M059J (cell line): Measurements from ENCODE around the gene TRABD. TPM values are rescaled to one million over a fixed set of nuclear protein-coding genes. Genes with fewer than 3 reads are reported as not detected.
A peak's percentile ranks its signal among the peaks of the same experiment; 100 is the strongest.

ENCODE experiments used
- DNase-seq: peaks from one replicate; pipeline ENCODE4 v3.0.0-alpha.2; 2012; ENCODE audit warnings: low read depth
- total RNA-seq: library from RNA; depleted of rRNA; stranded (reverse); fragments of >200 nt; shearing (Covaris generic); gene quantifications from 2 replicates; pipeline ENCODE4 v1.2.3, GENCODE V29; 2014; rRNA removed

TRABD gene
- total RNA-seq, 1 experiment from 2014 or later: 15.1 TPM

DNA sequence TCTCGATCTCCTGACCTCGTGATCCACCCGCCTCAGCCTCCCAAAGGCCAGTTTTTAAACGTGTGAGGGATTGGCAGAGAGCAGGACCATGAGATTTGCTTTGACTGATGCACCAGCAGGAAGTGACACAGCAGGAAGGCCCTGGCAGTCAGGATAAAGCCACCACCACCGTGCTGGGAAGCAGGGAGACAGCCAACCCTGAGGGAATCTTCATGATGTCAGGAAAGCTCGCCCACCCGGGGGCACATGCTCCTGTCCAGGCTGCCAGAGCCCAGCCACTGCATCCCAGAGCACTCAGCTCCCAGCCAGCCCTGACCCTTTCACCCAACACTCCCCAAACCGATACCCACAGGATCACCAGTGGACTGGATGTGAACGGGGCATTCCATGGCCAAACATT is 53.0 kb downstream of the TRABD start:
- no peak for DNase-seq

DNA sequence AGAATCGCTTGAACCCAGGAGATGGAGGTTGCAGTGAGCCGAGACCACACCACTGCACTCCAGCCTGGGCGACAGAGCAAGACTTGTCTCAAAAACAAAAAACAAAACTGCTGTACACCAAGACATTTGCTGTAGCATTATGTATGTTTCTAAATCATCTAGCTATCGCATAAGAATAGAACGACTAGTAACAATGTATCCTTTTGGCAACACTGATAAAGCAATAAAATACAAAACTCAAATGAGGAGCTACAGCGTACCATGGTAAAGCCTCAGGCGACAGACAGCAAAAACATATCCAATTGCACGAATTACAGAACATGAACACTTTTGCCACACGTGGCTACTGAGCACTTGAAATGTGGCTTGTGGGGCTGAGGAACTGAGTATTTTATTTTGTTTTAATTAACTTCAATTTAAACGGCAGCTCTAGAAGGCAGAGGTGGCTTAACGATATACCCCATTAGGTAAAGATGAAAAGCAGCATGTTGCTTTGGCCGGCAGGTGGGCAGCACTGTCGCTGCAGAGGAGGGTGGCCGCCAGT is 56.8 kb downstream of the TRABD start:
- no peak for DNase-seq

DNA sequence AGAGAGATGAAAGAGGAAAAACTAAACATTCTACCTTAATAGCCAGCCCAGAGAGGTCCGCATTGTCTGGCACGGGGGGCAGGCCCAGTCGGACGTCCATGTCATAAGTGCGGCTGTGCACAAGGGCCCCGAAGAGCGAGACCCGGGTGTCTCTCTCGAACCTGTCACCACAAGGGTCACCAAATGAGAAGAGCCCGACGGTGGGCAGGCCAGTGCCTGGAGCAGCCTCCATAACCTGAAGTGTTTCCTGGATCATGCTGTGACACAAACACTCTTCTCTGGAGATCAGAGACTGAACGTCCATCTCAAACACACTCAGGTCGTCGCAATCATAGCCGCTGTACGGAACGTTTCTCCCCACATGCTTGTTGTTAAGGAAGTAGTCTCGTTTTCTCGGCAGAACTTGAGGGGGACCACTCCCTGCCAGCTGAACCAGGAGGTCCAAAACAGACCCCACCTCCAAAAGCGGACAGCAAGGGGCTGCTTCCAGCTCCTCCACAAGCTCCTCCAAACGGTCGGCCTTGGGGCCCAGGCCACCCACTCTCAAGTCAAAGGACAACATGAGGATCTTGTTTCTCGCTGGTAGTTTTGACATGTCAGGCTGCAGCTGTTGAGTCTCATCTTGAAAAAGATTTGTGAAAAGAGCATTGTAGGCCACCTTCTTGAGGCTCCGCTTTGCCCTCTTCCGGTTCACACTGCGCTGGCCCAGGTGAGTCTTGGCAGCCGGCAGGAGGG is 58.1 kb downstream of the TRABD start:
- peak; percentile 17 for DNase-seq

DNA sequence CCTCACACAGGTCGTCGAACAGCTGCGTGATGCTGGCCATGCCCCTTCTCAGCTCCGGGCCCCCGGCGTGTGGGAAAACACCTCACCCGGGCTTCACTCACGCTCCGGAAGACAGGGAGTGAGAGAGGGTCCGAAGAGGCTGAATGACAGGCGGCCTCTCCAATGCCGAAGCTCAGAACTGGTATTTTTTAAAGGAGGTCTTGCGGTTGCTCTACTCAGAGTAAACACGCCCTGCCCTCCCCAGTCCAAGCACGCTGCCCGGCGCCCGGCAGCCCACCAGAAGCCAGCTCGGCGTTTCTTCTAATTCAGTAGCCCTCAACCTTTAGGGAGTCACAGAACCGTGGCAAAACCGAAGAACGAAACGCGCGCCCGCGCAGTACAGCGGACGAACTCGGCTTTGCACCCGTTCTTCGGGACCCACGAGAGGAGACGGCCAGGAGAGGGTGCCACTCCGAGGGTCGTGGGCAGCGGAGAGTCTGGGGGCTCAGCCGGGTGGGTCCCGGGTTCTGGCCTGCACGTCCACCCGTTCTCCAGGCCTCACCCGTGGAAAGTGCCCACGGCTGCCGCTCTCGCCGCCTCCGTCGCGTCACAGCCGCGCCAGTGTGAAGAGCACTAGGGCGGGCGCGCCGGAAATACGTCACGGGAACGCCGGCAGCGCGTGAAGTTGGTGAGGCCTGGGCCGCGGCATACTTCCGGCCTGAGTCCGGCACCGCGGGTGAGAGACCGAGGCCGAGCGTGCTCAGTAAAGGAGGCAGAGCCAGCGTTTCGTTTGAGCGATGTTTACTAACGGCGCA is 58.9 kb downstream of the TRABD start, which contains the start of gene TUBGCP6:
Gene TUBGCP6 (minus strand): TSS at position 604 of the 794 bp plus-strand sequence. CDS start 564 bp downstream, at position 40.
- peak; percentile 88 for DNase-seq

DNA sequence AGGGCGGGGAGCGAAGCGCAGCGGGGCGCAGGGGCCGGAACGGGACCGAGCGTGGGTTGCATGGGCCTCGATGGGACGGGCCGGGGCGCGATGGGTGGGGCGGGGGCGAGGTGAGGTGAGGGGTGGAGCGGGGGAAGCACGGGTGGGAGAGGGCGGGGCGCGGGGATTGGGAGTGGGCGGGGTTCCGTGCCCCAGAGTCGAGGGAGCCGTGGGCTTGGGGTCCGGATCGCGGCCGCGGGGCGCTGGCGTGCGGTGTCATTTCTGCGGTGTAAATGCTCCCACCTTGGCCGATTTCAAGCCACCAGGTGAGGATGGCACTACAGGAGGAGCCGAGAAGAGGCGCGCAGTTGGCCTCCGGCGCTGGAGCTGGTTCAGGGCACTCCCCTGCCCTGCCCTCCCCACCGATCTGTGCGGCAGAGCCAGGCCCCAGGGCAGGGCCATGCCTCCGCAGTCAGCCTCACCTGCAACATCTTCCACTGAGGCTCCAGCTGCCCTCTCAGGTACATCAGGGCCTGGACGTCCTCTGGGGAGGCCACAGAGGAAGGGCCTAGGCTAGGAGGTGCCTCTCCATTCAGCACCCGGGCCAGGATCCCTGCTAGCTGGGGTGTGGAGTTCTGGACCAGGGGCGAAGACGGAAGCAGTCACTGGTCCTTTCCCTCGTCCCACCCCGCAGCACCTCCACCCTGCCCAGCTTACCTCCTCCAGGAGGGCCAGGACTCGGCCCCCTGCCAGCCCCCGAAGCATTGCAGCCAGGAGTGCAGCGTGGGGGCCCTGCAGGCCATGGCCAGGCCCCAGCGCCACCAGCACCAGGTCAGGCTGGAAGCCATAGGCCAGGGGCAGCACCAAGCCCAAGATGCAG is 59.7 kb downstream of the TRABD start:
- DNase-seq: peak; percentile 14

DNA sequence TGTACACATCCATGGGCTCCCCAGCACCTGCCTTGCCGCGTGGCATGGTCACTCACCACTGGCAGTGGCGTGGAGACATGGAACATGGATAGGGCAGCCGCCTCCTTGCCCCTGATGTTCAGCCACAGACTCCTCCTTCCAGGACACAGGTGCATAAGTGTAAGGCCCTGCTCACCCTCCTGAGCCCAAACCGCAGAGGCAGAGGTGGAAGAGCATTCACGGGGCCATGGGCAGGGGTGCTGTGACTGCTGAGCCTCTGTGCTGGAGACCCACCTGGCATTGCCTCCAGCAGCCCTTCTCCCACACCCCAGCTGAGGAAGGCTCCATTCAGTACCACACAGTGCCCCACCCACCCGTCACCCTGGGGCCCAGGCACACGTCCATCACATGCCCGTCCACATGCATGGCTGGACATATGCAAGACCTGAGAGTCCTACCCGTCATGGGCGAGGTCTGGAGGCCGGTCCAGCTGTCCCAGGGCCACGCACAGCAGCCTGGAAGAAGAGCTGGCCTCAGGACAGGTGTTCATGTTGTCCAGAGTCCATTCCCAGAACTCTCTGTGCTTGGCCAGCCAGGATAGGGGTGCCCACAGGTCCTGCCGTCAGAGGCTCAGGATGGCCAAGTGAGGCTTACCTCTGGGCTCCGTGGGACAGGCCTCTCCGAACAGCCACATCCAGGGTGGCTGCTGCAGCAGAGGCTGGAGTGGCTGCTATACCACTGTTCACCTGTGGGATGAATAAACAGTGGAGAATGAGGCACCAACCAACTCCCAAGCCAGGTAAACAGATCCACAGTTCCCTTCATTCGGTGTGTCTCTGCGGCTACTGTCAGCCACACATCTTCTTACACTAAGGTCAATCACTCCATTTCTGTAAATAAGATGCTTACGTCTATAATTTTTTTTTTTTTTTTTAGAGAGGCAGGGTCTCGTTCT is 60.8 kb downstream of the TRABD start:
- DNase-seq: no peak

DNA sequence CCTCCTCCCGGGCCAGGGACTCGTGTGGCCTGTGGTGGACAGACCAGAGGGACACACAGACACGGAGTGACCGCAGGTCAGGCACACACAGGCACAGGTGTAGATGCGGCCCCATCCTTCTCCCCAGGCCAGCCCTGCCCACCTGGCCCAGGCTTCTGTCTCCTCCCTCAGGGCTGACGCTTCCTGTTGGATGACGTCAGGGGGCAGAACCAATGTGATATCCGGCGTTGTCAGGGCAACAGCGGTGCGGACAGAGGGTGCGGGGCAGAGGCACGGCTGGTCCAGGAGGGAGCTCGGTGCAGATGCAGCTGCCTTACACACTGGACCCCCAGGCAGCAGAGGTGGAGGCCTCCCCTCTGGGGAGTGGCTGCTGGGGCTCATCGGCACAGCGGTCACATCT is 62.0 kb downstream of the TRABD start:
- no peak for DNase-seq

DNA sequence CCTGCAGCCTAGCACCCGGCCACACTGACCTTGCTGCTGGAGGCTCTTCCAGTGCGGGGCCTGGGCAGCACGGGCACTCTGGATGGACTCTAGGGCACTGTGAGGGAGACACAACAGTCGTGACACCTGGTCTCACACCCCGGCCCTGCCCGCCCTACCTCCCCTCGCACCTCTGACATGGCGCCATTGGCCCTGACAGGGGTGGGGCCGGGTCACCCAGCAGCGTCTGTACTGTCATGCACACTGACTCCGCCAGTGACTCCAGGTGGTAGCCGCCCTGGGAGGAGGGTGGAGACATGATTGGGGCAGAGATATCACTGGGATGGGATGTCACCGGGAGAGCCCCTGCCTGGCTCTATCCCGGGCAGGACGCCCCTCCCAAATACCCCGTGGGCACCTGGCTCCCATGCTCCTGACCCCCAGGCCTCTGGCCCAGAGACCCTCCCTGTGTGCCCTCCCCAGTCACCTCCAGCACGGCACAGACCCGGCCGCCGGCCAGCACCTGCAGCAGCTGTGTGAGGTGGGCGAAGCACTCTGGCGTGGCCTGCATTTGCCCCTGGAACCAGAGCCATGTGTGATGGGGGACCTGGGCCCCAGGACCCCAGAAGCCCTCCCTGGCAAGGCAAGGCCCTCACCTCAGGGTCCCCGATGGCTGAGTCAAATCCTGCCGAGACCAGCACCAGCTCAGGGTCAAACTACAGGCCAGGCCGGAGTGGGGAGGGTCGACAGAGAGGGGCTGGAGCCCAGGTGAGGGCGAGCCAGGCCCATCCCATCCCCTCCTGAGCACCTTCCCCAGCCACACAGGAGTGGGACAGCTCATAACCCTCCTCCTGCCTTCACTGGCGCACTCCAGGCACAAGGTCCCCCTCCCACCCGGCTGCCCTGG is 62.7 kb downstream of the TRABD start:
- DNase-seq: no peak

Other genes with a start within 250 kb of the TRABD start
- gene PIM3, start 225.1 kb upstream of the TRABD start, total RNA-seq: 20.4 and 44.2 TPM in 2 replicates
- not detected in 2 replicates for gene IL17REL, start 173.1 kb upstream of the TRABD start, total RNA-seq
- not detected in 2 replicates for gene TTLL8, start 127.6 kb upstream of the TRABD start, total RNA-seq
- 0.52 TPM in 1 of 2 replicates, not detected in the other for gene MLC1, start 100.5 kb upstream of the TRABD start, total RNA-seq
- 0.71 and 1.8 TPM in 2 replicates for gene MOV10L1, start 95.9 kb upstream of the TRABD start, total RNA-seq
- gene PANX2, start 15.2 kb upstream of the TRABD start, total RNA-seq: 0.54 and 3.3 TPM in 2 replicates
- gene SELENOO, start 15.1 kb downstream of the TRABD start, total RNA-seq: 12.0 and 21.4 TPM in 2 replicates
- 1.7 and 12.5 TPM in 2 replicates for gene TUBGCP6, start 59.1 kb downstream of the TRABD start, total RNA-seq
- 5.4 and 12.3 TPM in 2 replicates for gene HDAC10, start 65.4 kb downstream of the TRABD start, total RNA-seq
- gene MAPK12, start 75.8 kb downstream of the TRABD start, total RNA-seq: 10.1 and 16.9 TPM in 2 replicates
- gene MAPK11, start 84.5 kb downstream of the TRABD start, total RNA-seq: 1.7 and 1.9 TPM in 2 replicates
- 44.4 and 59.5 TPM in 2 replicates for gene PLXNB2, start 121.7 kb downstream of the TRABD start, total RNA-seq
- gene DENND6B, start 141.1 kb downstream of the TRABD start, total RNA-seq: 0.20 and 0.71 TPM in 2 replicates
- gene PPP6R2, start 157.4 kb downstream of the TRABD start, total RNA-seq: 18.9 and 31.4 TPM in 2 replicates